Measurements from ENCODE around the gene TTC16. TPM values are rescaled to one million over a fixed set of nuclear protein-coding genes. Genes with fewer than 3 reads are reported as not detected.
"Not testable (repeated sequence)": the region's sequence is repeated elsewhere in the genome, so short reads cannot be mapped to it uniquely, and the experiment has no call there.

The TTC16 gene
- total RNA-seq, 1 donor from 2014 or later: not detected

DNA sequence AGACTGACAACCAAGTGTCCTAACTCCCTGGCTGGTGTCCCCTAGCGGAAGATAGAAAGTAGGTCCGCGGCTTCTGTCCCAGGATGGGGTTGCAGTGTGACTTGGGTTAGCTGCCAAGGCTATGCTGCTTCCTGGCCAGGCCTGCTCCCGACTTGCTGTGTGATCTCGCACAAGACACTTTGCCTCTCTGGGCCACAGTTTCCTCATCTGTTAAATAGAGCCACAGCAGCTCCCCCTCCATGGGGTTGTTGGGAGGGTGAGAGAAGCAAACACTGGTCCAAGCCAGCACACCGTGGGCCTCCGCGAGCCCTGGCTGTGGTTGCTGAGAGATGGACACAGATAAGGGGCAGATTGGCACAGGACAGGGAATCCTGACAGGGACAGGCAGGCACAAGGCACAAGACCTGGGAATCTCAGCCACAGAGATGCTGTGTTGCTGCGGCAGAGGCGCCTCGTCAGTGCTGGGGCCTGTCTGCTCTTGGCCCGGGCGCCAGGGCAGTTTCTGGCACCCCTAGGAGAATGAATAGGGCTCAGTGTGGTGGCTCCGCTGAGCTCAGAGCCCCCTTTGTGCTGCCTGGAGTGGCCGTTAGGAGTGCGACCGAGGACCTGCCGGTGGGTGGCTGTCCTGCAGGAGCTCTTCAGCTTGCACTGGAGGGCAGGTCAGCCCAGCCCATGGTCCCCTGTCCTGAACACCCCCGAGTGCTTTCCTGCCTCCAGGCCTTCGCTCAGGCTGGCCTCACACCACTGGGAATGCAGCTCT, 64.4 kb downstream of the TTC16 start:
- Histone ChIP-seq H3K27me3 (ENCODE audit: control insufficient read depth, insufficient read depth, low read length) (peaks cover 5% of the 10 kb centered on the region), H3K36me3 (ENCODE audit: control insufficient read depth, insufficient read depth, low read length) (no peaks in the 10 kb centered on the region), H3K4me3 (ENCODE audit: low read depth, low read length) (no peak overlapping the region)
- TF ChIP-seq, protein P1, sequence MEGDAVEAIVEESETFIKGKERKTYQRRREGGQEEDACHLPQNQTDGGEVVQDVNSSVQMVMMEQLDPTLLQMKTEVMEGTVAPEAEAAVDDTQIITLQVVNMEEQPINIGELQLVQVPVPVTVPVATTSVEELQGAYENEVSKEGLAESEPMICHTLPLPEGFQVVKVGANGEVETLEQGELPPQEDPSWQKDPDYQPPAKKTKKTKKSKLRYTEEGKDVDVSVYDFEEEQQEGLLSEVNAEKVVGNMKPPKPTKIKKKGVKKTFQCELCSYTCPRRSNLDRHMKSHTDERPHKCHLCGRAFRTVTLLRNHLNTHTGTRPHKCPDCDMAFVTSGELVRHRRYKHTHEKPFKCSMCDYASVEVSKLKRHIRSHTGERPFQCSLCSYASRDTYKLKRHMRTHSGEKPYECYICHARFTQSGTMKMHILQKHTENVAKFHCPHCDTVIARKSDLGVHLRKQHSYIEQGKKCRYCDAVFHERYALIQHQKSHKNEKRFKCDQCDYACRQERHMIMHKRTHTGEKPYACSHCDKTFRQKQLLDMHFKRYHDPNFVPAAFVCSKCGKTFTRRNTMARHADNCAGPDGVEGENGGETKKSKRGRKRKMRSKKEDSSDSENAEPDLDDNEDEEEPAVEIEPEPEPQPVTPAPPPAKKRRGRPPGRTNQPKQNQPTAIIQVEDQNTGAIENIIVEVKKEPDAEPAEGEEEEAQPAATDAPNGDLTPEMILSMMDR (IDR thresholded peaks at IDR 0.05; ENCODE audit: insufficient read depth, low read length, poor library complexity, severe bottlenecking): no peak
- no peak for DNase-seq (ENCODE audit: low read depth)

DNA sequence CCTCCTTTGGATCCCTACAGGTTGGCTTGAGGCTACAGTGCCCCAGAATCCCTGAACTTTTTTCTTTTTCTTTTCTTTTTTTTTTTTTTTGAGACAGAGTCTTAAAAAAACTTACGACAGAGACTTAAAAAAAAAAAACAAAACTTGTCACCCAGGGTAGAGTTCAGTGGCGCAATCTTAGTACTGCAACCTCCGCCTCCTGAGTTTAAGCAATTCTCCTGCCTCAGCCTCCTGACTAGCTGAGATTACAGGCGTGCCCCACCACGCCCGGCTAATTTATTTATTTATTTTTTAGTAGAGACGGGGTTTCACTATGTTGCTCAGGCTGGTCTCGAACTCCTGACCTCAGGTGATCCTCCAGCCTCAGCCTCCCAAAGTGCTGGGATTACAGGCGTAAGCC, 65.0 kb downstream of the TTC16 start:
- not testable (repeated sequence) for H3K36me3 ChIP-seq (ENCODE audit: control insufficient read depth, insufficient read depth, low read length); H3K27me3 ChIP-seq (ENCODE audit: control insufficient read depth, insufficient read depth, low read length); H3K4me3 ChIP-seq (ENCODE audit: low read depth, low read length); DNase-seq (ENCODE audit: low read depth)

Other genes with a start within 250 kb of the TTC16 start
- 23.8 and 27.5 TPM in 2 replicates for gene STXBP1, start 103.8 kb upstream of the TTC16 start, total RNA-seq
- 0.07 TPM in 1 of 2 replicates, not detected in the other for gene CFAP157, start 9.1 kb upstream of the TTC16 start, total RNA-seq
- gene PTRH1, start 416 bp upstream of the TTC16 start, total RNA-seq: 36.5 and 43.6 TPM in 2 replicates
- gene TOR2A, start 19.2 kb downstream of the TTC16 start, total RNA-seq: 13.3 and 13.4 TPM in 2 replicates
- gene SH2D3C, start 62.6 kb downstream of the TTC16 start, total RNA-seq: 0.17 and 0.27 TPM in 2 replicates
- gene CDK9, start 70.0 kb downstream of the TTC16 start, total RNA-seq: 38.5 and 47.3 TPM in 2 replicates
- gene FPGS, start 86.8 kb downstream of the TTC16 start, total RNA-seq: 92.5 and 131 TPM in 2 replicates
- gene ENG, start 138.6 kb downstream of the TTC16 start, total RNA-seq: 3.4 and 6.3 TPM in 2 replicates
- gene AK1, start 161.6 kb downstream of the TTC16 start, total RNA-seq: 44.8 and 56.4 TPM in 2 replicates
- gene ST6GALNAC6, start 183.5 kb downstream of the TTC16 start, total RNA-seq: 25.6 and 31.1 TPM in 2 replicates
- gene ST6GALNAC4, start 201.0 kb downstream of the TTC16 start, total RNA-seq: 21.0 and 32.5 TPM in 2 replicates
- gene PIP5KL1, start 214.7 kb downstream of the TTC16 start, total RNA-seq: 3.6 and 4.2 TPM in 2 replicates
- 31.8 and 33.1 TPM in 2 replicates for gene DPM2, start 221.8 kb downstream of the TTC16 start, total RNA-seq

Data from kidney epithelial cell (primary cell).